ENCODE data around the gene ADRA2A.

The ADRA2A gene

DNA sequence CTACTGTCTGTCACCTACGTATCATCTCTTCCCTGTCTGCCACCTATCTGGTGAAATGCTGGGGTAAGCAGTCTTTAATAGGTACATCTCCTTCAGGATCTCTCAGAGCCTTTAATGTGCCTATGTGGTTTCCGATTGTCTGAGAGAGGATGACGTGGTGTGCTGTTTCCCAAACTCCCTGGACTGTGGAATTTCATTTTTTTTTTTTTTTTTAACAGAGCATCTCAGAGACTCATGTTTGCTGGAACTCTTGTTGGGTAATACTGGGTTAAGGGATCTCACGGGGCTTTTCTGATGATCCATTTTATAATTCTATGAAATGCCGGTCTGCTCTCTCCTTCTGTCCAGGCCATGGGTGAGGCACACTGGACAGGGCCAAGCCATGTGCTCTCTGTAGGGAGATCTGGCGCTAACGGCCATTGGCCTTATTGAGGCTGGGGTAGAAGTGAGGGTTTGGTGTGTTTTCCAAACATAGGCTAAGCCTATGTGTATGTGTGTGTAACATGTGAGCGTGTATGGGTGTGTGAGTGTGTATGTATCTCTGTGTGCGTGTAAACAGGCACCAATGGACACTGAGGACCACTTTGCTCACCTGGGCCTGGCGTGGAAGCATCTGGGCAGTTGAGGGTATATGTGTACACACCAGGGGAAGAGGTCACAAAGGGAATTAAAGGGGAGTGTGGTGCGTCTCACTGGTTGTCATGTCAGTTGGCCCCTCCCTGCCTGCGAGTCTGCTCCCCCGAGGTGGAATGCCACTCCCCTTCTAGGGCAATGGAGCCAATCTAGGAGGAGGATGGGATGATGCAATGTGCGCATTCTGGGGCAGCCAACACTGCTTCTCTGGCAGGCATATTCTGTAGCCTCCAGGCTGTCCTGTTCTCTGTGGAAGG lies 7.8 kb downstream of the ADRA2A start:
- DNase-seq = no peak

DNA sequence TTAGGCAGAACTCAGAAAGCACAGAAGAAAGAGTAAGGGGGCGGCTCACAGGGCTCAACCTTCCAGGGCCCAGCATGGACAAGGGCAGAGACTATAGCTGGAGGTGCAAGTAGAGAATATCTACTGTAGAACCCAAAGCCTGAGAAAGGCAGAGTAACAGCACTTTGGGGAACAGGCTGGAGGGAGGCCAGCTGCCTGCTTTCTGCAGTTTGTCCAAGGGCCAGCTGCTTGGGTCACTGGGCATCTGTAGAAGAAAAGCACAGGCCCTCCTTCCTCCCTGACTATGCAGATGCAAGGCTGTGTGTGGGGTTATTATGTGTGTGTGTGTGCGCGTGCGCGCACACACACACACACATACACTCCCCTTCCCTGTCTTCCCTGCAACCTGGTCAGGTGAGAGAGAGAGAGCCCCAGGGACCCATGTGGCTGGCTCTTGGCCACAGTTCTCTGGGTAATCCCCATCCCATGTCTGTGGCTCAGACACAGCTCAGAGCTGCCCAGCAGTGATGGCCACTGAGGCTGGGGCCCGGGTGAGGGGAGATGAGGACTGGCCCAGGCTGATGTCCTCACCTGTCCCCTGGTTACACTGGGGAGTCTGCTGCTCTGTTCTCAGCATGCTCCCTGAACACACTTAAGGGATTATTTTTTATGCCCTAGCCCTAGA lies 9.0 kb downstream of the ADRA2A start:
- no peak for DNase-seq

DNA sequence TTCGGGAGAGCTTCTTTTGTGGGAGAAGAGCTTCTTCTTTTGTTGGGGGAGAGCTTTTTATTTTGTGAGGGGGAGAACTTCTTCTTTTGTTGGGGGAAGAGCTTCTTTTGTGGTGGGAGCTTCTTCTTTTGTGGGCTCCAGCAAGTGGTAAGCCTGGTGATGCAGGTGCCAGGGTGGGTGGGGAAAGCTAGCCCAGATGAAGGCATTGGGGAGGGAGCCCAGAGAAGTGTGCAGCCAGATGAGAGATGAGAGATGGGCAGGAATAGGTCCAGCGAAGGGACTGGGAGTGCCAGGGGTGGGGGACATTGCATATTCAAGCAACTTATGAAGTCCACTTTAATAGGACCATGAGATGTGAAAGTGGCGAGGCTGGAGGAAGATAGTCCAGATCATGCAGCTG lies 9.7 kb downstream of the ADRA2A start:
- no peak for DNase-seq

DNA sequence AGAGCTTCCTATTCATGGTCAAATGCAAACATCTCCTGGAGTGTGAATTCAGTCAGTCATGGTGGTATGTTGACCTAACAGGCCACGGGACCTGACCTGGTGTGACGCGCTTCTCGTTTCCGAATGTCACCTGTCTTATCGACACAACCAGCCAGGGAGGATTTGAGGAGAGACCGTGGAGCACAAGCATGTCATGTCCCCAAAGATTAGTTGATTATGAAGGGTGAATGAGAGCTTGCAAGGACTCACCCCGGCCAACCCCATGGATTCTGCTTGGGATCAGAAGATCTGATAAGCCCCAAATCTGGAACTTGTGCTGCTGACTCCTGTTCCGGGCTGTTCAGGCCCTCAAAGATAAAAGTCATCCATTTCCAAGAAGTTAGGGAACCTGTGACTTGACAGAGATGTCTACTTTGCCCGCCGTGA lies 10.5 kb downstream of the ADRA2A start:
- no peak for DNase-seq

DNA sequence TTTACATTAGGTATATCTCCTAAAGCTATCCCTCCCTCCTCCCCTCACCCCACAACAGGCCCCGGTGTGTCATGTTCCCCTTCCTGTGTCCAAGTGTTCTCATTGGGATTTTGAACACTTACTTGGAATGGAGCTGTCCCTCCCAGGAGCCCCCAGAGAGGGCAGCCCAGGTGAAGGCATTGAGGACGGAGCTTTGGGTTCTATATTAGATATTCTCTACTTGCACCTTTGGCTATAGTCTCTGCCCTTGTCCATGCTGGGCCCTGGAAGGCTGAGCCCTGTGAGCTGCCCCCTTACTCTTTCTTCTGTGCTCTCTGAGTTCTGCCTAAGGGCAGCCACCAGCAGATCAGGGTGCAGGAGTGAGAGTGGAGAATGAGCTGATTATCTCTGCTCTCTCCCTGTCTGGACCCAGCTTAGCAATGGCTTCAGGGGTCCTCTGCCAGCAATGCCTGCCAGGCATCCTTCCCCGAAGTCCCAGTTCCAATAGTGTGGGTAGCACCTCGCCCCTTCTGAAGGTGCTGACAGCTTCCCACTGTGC lies 11.2 kb downstream of the ADRA2A start:
- no peak for DNase-seq

DNA sequence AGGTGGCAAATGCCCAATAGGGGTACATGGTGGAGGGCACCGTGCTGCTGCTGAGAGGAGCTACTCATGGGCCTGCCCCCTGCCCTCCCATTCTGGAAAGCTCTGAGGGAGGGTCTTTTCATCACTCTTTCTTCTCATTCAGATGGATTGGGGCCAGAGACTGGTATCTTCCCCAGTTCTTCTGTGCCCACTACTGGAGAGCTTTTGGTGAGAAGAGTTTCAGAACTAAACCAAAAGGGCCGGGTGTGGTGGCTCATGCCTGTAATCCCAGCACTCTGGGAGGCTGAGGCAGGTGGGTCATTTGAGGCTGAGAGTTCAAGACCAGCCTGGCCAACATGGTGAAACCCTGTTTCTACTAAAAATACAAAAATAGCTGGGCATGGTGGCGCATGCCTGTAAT lies 12.5 kb downstream of the ADRA2A start:
- no peak for DNase-seq

- DNase-seq = no peak
Measured at GRCh38 chr10:111091833-111092232, 15.0 kb downstream of the ADRA2A start.

DNA sequence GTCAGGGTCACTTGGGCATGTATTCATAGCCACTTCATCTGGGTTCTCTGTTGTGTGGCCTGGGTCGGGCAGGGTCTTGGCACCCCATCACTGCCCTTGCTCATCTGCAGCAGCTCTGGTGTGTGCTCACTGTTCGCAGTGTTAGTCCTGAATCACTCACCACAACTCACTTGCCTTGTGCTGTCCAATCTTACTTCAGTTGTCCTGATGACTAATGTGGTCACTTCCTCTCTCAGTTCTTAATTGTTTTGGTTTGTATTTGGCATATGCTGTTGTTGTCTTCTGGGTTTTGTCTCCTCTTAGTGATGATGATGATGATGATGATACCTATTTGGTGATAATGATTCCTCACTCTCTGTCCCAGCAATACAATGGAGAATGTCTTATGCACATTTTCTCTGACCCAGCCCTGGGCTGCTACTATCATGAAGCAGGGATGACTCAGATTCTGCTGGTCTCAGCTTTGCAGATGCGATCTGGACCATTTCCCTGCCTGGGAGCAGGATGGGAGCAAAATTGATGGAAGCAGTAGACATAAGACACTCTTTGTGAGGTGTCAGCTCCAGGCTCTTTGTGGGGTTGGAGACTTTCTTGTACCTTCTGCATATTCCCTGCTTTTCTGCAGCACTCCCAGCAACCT lies 17.0 kb downstream of the ADRA2A start:
- DNase-seq = no peak

DNA sequence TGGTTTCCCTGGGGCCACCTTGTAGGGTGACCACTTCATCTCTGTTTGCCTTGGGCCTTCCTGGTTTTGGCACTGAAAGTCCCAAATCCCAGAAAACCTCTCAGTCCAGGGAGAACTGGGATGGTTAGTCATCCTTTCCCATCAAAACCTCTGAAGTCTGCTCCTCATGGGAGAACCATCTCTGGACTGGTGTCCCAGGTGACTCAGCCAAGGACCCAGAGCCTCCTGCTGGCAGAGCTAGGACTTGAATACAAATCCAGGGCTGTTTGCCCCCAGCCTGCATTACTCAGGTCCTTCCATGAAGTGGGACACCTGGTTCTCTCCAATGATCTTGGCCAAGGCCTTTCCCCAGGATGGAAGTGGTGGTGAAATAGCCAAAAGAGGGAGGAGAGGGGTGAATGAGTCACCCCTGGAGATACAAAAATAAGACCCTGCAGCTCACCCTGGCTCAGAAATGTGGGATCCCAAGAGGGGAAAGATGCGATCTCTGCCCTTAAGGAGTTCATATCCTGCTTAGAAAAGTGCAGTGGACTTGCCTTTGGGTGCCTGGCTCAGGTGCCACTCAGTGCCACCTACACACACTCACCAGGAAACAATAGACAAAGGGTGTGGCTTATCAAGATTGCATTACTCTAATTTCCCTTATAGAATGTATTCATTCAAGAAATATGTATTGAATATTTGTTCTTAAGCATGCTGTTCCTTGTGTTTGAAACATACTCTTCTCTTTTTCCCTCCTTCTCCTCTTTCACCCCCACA lies 22.0 kb downstream of the ADRA2A start:
- no peak for DNase-seq

GRCh38 chr10:111100198-111100597 lies 23.4 kb downstream of the ADRA2A start:
- DNase-seq = no peak

DNA sequence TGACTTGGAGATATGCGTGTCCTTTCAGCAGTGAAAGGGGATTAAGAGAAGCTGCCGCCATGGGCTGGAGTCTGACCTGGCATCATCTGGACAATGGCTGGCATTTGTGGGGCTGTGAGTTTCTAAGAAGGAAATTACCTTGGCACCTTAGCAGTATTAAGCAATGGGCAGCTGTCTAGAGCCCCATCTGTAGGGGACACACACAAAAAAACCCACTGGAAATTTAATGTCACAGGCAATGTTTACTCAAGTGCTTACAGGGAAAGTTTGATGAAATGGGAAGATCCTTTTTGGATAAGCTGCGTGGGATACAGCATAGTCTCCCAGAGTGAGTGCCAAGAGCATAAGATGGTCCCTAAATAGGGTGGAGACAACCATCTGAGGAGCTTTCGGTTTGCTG lies 25.0 kb downstream of the ADRA2A start:
- DNase-seq = no peak

GRCh38 chr10:111102359-111102837 lies 25.6 kb downstream of the ADRA2A start:
- DNase-seq = no peak

DNA sequence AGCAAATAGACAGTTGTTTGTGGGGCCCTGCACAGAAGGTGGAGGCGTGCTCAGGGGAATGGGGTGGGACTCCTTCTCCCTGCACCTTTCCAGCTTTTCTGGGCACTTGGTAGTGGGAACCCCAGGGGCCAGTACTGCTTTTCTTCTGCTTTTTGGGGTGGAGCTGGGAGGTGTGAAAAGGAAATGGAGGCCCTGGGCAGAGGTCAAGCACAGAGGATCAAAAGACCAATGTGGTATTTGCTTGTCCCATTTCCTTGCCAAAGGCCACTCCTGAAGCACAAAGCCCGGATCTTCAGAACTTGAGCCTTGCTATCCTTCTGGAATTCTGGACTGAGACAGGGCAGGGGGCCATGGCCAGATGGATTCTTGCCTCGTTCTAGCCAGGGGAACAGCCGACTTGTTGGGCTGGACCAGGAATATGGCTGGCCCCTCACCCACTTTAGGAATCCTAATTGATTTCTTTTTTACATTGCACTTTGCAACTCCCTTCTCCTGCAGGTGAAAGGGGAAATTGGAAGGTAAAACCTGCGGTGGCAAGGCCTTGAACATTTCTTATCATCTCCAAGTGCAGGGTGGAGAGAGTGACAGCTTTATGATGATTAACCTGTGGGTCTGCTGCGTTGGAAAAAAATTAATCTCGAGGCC lies 26.5 kb downstream of the ADRA2A start:
- no peak for DNase-seq

DNA sequence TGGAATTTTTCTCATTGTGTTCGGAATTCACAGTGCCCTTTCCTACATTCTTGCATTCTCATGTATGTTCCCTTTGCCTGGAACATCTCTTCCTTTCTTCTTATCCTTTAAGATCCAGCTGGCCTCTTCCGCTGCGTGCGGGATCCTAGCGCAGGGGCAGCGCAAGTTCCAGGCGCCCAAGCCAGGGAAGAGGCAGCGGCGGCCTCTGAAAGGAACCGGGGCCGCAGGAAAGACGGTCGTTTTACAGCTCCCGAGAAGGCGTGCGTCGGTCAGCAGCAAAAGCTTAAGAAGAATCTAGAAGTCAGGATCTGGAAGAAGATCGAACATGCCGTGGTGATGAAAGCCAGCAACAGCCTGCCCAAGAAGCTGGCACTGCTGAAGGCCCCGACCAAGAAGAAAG lies 28.0 kb downstream of the ADRA2A start:
- no peak for DNase-seq

GRCh38 chr10:111106081-111106480 lies 29.3 kb downstream of the ADRA2A start:
- DNase-seq = no peak

DNA sequence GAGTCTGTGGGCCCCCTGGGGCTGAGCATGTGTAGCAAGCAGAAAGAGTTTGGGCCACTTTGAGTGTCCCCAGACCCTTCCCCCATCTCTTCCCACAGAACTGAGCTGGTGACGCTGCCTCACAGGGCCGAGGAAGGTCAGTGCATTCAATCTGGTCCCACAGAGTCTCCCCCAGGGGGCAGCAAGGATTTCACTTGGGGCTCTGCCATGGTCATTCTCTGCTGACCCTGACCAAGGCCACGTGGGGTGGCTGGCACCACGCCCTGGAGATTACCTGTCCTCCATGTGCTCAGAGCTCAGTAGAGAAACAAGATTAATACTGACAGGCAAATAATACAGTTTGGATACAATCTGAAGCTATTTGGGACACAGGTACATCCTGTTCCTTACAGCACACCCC lies 30.2 kb downstream of the ADRA2A start:
- no peak for DNase-seq

- DNase-seq = no peak
Measured at GRCh38 chr10:111107846-111108245, 31.0 kb downstream of the ADRA2A start.

- DNase-seq = no peak
Measured at GRCh38 chr10:111108441-111108840, 31.6 kb downstream of the ADRA2A start.

DNA sequence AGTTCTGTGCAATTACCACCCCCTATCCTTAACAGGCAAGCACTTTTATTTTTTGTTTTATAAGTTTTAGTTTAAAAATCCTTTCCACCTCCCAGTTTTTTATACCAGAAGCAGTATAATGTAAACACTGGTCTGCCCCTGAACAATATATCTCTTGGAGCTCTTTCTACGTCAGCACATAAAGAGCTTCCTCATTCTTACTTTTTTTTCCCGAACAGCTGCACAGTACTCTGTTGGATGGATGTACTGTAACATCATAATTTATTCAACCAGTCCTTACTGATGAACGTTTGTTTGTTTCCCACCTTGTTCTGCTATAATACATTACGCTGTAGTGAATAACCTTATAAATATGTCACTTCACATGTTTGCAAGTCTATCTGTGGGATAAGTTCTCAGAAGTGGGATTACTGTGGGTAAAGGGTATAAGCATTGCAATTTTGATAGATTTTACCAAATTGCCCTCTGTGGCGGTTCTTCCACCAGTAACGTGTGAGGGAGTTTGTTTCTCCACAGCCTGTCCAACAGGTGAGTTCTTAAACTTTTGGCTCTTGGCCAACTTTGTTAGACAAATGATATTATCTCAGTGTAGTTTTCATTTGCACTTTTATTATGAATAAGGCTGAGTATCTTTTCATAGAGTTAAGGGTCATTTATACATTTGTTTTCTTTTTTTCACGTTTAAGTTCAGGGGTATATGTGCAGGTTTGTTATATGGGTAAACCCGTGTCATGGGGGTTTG lies 32.8 kb downstream of the ADRA2A start:
- DNase-seq = no peak

- DNase-seq = no peak
Measured at GRCh38 chr10:111110771-111111170, 33.9 kb downstream of the ADRA2A start.

GRCh38 chr10:111112333-111112732 lies 35.5 kb downstream of the ADRA2A start:
- DNase-seq = no peak
